NT2/D1 (cell line): ENCODE results near the gene ZNF416.

Experiments used
- DNase-seq: peaks from one replicate; pipeline ENCODE4 v3.0.0-alpha.2; 2011; ENCODE audit warnings: low read depth, low spot score
- H3K27me3 ChIP-seq: 2 replicates; pipeline ENCODE4 v1.6.0; 2011; ENCODE audit warnings: mild to moderate bottlenecking; ENCODE audit not compliant: insufficient read length, insufficient read depth
- H3K36me3 ChIP-seq: 2 replicates; pipeline ENCODE4 v1.6.1; 2011; ENCODE audit warnings: mild to moderate bottlenecking, low read length, mixed read lengths; ENCODE audit not compliant: insufficient read depth, insufficient read length
- H3K4me1 ChIP-seq: 2 replicates; pipeline ENCODE4 v1.5.1; 2011; ENCODE audit not compliant: insufficient read depth, insufficient read length
- H3K4me3 ChIP-seq: 2 replicates; pipeline ENCODE4 v1.5.1; 2011; ENCODE audit warnings: low read depth; ENCODE audit not compliant: insufficient read length
- H3K9ac ChIP-seq: 2 replicates; pipeline ENCODE4 v1.6.0; 2011; ENCODE audit warnings: low read depth; ENCODE audit not compliant: insufficient read length
- H3K9me3 ChIP-seq: 2 replicates; pipeline ENCODE4 v1.5.1; 2011; ENCODE audit warnings: mild to moderate bottlenecking, low read length; ENCODE audit not compliant: insufficient read depth
- SUZ12 ChIP-seq: IDR thresholded peaks from 2 replicates; pipeline ENCODE4 v1.6.1; 2011; ENCODE audit not compliant: insufficient read length, insufficient read depth; ENCODE audit errors: extremely low read depth
- YY1 ChIP-seq: IDR thresholded peaks from 2 replicates; pipeline ENCODE4 v1.6.1; 2011; ENCODE audit not compliant: insufficient read length, insufficient read depth
- ZNF274 ChIP-seq: IDR thresholded peaks from 2 replicates; pipeline ENCODE4 v1.6.1; 2011; ENCODE audit warnings: mild to moderate bottlenecking, low read depth, low read length

The ZNF416 gene

DNA sequence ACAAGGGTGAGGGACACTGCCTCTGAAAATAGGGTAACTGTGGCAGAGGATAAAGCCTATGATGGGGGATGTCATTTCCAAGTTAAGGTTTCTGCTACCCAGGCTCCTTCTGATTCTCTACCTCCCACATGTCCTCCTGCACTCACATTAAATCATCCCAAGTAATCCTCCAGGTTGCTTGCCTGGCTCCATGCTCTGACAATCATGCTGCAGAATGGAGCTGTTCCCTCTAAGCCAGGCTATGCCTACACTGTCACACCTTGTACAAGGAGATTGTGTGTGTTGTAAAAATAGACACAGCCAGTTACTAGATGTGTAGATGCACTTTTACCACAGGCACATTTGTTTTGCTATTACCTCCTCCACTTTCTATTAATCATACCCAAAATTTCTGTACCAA is 8.0 kb downstream of the ZNF416 start:
- Histone ChIP-seq H3K27me3 (no peaks in the 10 kb centered on the region), H3K4me3 (no peak overlapping the region), H3K9me3 (peaks cover 94% of the 10 kb centered on the region), H3K9ac (no peak overlapping the region), H3K4me1 (no peaks in the 10 kb centered on the region), H3K36me3 (peaks cover 50% of the 10 kb centered on the region)
- no peak for TF ChIP-seq SUZ12
- no peak for DNase-seq

GRCh38 chr19:57566396-57567265 is 12.1 kb downstream of the ZNF416 start:
- no peak for DNase-seq
- Histone ChIP-seq H3K9ac (no peak overlapping the region), H3K27me3 (no peaks in the 10 kb centered on the region), H3K9me3 (peaks cover 84% of the 10 kb centered on the region), H3K4me3 (no peak overlapping the region), H3K36me3 (peaks cover 10% of the 10 kb centered on the region), H3K4me1 (no peaks in the 10 kb centered on the region)
- TF ChIP-seq ZNF274 (no peak), SUZ12 (no peak), YY1 (no peak)

DNA sequence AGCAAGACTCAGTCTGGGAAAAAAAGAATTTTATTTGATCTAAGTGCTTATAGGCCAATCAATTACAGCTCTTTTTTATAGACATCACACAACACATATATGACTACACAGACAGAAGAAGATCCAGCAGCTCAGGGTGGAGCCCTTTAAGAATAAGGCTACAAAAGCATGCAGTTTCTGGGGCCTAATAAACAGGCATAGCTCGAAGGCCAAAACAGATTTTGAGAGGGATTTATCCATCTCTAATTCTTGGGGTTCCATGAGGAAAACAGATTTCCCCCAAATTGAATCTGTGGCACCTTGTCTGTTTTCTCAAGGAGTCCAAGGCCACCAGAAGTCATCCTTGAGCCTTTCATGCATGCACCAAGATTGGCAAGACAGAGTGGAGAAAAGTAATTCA is 15.2 kb downstream of the ZNF416 start:
- Histone ChIP-seq H3K9me3 (peaks cover 55% of the 10 kb centered on the region), H3K27me3 (no peaks in the 10 kb centered on the region), H3K36me3 (no peaks in the 10 kb centered on the region), H3K4me1 (no peaks in the 10 kb centered on the region), H3K4me3 (no peak overlapping the region), H3K9ac (no peak overlapping the region)
- no peak for DNase-seq
- TF ChIP-seq ZNF274 (no peak), YY1 (no peak), SUZ12 (no peak)

GRCh38 chr19:57560049-57560491 is 18.6 kb downstream of the ZNF416 start:
- H3K4me1 ChIP-seq, result no peaks in the 10 kb centered on the region
- peaks cover 20% of the 10 kb centered on the region for H3K36me3 ChIP-seq
- H3K9ac ChIP-seq, result peak overlapping the region; percentile 95
- no peak for DNase-seq
- peak overlapping the region; percentile 95 for H3K4me3 ChIP-seq
- no peak for TF ChIP-seq ZNF274
- no peak for TF ChIP-seq SUZ12
- TF ChIP-seq YY1, result no peak
- no peaks in the 10 kb centered on the region for H3K27me3 ChIP-seq
- H3K9me3 ChIP-seq, result peaks cover 24% of the 10 kb centered on the region; the same call in 1 of the 2 replicates

GRCh38 chr19:57559404-57560025 is 19.2 kb downstream of the ZNF416 start, which contains the start of gene ZNF550:
Gene ZNF550 (minus strand): TSS chr19:57559863. CDS start chr19:57559682, 181 bp downstream.
- Histone ChIP-seq H3K27me3 (no peaks in the 10 kb centered on the region), H3K9ac (peak within 1 kb of the TSS; percentile 95), H3K36me3 (peaks cover 26% of the 10 kb centered on the region), H3K4me3 (peak within 1 kb of the TSS; percentile 95), H3K4me1 (no peaks in the 10 kb centered on the region), H3K9me3 (peaks cover 19% of the 10 kb centered on the region; the same call in 1 of the 2 replicates)
- TF ChIP-seq SUZ12, result no peak
- TF ChIP-seq ZNF274, result no peak
- TF ChIP-seq YY1, result no peak
- peak; percentile 62 for DNase-seq

DNA sequence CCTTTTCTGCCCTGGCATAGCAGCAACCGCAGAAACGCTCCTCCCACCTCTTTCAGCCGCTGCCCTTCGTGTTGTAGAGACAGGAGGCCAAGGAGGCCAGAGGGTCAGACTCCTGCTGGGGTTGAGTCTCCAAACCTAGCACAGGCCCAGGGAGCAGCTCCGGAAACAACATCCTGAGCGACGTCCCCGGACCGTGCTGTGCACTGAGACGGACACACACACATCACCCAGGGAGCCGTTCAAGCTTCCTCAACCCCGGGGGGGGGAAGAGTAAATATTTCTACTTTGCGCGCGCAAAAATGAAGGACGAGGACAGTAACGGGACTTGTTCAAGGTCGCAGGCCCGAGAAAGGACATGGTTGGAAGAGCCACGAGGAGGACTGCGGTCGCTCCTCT is 19.7 kb downstream of the ZNF416 start:
- no peak for DNase-seq
- H3K9me3 ChIP-seq, result peaks cover 14% of the 10 kb centered on the region; the same call in 1 of the 2 replicates
- H3K4me1 ChIP-seq, result no peaks in the 10 kb centered on the region
- peak overlapping the region; percentile 95 for H3K4me3 ChIP-seq
- peak overlapping the region; percentile 95 for H3K9ac ChIP-seq
- TF ChIP-seq ZNF274 (no peak), YY1 (no peak), SUZ12 (no peak)
- no peaks in the 10 kb centered on the region for H3K27me3 ChIP-seq
- H3K36me3 ChIP-seq, result peaks cover 31% of the 10 kb centered on the region

DNA sequence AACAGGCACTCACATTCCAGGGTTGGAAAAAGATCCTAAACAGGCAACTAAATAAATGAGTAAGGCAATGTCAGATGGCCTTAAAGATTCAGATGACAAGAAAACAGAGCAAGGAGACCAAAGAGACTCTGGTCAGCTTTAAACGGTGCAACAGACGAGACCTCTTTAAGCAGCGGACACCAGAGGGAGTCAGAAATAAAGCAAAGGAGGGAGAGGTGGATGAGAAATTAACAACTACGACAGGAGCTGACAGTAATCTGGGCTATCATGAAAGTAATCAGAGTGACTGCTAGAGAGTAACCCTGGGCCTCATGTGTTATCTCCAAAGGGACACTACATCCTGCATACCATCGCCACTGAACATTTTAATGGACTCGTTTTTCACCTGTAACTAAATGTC is 20.2 kb downstream of the ZNF416 start:
- DNase-seq, result no peak
- TF ChIP-seq ZNF274 (no peak), SUZ12 (no peak), YY1 (no peak)
- Histone ChIP-seq H3K4me1 (no peaks in the 10 kb centered on the region), H3K36me3 (peaks cover 36% of the 10 kb centered on the region), H3K9ac (peak overlapping the region; percentile 95), H3K4me3 (peak overlapping the region; percentile 95), H3K9me3 (peaks cover 9% of the 10 kb centered on the region; the same call in 1 of the 2 replicates), H3K27me3 (no peaks in the 10 kb centered on the region)
